Right ventricle myocardium superior (tissue), 1 donor: ENCODE data around the gene NCDN. TPM values are rescaled to one million over a fixed set of nuclear protein-coding genes. Genes with fewer than 3 reads are reported as not detected.
"Not testable (repeated sequence)": the region's sequence is repeated elsewhere in the genome, so short reads cannot be mapped to it uniquely, and the experiment has no call there.

Source experiments
- ATAC-seq: fragments of 200-7000 bp; cut with Tn5 transposase; one replicate; pipeline ENCODE4 v1.9.1; 2020; ENCODE audit warnings: mild to moderate bottlenecking; ENCODE audit not compliant: poor library complexity
- DNase-seq: peaks from one replicate; pipeline ENCODE4 v3.0.0-alpha.2; 2020
- intact Hi-C: fragments of 100-400 bp; cut with DNase I; formaldehyde crosslinking; loops from one replicate; pipeline ENCODE4 v1.11.2; 2022
- total RNA-seq: library from RNA; stranded (reverse); fragmentation: NEBNext Ultra II Directional; extraction: Animal tissue kit (Norgen Biotek cat#: 25700); gene quantifications from one replicate; pipeline ENCODE4 v1.2.1, GENCODE V29; 2021
- donor health status: DM: no; HTN: yes; CAD: no; lungs with severe emphysema.

The NCDN gene
- total RNA-seq, 1 donor from 2014 or later, result 20.3 TPM

DNA sequence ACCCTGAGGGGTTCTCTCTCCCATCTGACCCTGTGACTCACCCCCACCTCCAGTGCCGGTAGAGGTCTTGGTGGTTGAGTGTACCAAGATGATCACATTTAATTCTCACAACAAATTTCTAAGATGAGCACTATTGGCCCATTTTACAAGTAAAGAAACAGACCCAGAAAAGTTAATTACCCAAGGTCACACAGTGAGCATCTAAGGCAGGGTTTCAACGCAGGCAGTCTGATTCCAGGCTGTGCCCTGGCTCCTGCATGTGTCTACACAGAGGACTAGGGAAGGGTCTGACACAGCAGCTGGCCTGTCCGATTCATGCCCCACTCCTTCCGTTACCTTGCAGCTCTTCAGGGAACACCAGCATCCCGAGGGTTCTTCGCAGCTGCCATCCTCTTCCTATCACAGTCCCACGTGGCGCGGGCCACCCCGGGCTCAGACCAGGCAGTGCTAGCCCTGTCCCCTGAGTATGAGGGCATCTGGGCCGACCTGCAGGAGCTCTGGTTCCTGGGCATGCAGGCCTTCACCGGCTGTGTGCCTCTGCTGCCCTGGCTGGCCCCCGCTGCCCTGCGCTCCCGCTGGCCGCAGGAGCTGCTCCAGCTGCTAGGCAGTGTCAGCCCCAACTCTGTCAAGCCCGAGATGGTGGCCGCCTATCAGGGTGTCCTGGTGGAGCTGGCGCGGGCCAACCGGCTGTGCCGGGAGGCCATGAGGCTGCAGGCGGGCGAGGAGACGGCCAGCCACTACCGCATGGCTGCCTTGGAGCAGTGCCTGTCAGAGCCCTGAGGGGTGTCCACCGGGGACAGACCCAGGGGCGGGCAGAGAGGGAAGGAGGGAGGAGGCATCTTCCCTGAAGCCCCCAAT, 7.5 kb downstream of the NCDN start:
- intact Hi-C loops, result loop anchor here (5.0 to 10.0 kb wide), 3 partner anchors 113 to 360 kb away; no protein-coding TSS in a partner anchor
- ATAC-seq, result no peak
- DNase-seq, result no peak

DNA sequence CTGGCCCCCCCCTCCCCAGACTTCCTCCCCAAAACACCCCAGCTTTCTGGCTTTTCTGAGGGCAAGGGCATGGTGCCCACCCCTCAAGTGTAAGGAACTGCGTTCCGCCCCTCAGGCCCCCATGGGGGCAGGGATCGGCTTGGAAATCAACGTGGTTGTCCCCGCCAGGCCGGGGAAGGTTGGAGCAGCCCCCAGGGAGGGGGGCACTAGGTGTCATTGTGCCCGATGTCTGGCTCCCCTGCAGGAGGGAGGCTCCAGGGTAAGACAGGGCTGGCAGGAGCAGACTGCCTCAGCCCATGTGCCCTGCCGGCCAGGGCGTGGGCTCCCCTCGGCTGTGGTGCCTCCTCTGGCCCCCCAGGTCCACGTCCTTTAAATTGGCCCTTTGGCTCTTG, 8.1 kb downstream of the NCDN start:
- ATAC-seq (no peak), DNase-seq (no peak)

DNA sequence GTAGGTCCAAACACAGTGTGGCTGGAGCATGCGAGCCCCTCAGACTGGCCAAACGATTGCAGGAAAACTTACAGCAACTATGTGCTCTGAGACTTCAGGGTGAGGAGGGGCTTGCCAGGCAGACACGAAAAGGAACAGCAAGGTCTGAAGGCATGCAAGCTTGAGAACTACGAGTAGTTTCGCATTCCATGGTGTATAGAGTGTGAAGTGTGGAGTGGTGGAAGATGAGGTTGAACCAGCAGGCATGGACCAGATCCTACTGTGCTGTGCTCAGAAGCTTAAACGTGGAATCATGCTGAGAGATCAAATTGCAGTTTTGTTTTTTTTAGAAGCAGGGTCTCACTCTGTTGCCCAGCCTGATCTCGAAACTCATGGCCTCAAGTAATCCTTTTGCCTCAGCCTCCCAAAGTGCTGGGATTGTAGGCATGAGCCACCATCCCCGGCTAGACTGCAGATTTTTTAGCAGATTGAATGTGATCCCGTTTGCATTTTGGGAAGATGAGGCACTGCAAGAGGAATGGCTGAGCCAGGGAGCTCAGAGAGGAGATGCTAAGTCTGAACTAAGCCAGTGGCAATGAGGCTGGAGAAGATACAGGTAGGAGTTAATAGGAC, 10.5 kb downstream of the NCDN start:
- ATAC-seq (no peak), DNase-seq (no peak)
- intact Hi-C loops, result loop anchor here (10.0 kb wide), 2 partner anchors 207 to 363 kb away; no protein-coding TSS in a partner anchor

More for the DNA sequence above, 8.1 kb downstream of the NCDN start:
- intact Hi-C loops, result loop anchor here (10.0 kb wide), 2 partner anchors 209 to 361 kb away; no protein-coding TSS in a partner anchor

DNA sequence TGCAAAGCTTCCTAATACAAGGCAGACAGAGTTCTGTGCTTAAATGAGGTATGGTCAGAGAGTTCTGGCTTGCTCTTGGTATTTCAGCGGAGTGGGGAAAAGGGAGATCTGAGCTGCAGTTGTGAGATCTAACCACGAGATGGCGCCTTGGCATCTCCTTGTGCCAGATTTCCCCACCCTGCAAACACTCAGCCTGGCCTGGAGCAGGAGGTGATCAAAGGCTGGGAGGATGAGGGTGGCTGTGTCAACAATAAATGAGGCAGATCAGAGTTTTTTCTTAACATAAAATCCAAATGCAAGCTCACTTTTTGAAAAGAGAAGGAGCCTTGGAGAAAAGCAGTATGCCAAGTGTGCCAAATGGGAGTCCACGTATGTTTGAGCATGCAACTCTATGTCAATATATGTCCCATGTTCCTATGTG, 11.4 kb downstream of the NCDN start:
- DNase-seq (peak; percentile 65), ATAC-seq (peak; percentile 75)
- intact Hi-C loops, result loop anchor here (10.0 kb wide), 2 partner anchors 206 to 364 kb away; no protein-coding TSS in a partner anchor

DNA sequence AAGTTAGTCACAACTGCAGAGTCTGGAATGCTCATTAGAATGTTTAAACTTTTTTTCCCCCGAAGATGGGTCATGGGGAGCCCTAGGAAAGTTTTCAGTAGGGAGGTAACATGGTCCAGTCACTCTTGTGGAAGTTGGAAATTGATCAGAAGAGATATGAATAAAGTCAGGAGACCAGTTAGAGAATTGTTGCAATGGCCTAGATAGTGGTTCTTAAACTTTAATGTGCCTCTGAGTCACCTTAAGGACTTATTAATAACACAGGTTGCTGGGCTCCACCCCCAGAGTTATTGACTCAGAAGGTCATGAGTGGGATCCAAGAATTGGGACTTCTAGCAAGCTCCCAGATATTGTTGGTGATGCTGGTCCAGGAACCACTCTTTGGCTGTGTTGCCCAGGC, 12.3 kb downstream of the NCDN start:
- ATAC-seq (no peak), DNase-seq (no peak)
- intact Hi-C loops, result loop anchor here (10.0 kb wide), 2 partner anchors 205 to 365 kb away; no protein-coding TSS in a partner anchor

DNA sequence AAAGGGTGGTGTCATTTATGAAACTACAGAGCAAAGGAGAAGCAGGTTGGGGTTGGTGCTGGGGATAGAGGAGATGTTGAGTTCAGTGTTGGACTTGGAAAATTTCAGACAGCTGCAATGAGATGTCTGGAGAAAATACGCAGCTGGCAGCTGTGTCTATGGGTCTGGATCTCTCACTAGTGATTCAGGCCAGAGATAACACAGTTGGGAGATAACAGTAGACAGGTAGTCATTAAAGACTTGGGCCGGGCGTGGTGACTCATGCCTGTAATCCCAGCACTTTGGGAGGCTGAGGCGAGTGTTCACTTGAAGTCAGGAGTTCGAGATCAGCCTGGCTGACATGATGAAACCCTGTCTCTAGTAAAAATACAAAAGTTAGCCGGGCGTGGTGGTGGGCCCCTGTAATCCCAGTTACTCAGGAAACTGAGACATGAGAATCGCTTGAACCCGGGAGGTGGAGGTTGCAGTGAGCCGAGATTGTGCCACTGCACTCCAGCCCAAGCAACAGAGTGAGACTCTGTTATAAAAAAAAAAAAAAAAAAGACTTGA, 13.1 kb downstream of the NCDN start:
- intact Hi-C loops, result no loop called here
- no peak for DNase-seq
- no peak for ATAC-seq

DNA sequence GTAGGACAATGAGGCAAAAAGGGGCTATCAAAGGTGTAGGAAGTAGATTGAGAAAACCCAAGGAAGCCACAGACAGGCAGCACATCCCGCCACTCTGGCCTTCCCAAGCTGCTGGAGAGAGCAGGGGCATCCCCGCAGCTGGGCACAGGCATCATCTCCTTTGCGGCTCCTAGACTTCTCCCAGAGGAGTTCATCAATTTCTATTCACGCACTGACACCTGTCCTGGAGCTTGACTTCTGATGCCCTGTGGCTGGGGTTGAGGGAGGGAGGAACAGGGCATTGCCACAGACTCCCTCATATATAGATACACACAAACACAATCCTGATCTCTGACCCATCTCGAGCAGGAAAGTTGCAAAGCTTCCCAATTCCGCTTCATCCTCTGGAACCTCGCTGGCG, 13.7 kb downstream of the NCDN start:
- ATAC-seq (no peak), DNase-seq (no peak)
- intact Hi-C loops, result no loop called here

DNA sequence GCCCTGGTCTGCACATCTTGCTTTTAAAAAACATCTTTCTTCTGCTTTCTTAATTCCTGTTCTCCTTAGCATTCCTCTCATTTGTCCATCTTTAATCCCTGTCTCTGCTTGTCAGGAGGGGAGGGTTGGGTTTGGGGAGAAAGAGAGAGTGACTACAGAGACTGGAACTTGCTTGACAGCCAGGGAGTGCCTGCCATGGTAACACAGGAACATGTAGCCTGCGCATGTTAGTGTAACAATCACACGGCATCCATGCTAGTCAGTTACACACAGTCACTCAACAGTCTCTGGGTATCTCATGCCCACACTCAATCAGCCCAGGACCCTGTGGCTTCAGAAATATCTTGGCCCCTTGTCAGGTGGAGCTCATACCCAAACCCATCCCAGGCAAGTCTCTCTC, 14.7 kb downstream of the NCDN start:
- ATAC-seq (no peak), DNase-seq (no peak)
- intact Hi-C loops, result loop anchor here (2.0 kb wide), 1 partner anchor 153 kb away; no protein-coding TSS in a partner anchor

DNA sequence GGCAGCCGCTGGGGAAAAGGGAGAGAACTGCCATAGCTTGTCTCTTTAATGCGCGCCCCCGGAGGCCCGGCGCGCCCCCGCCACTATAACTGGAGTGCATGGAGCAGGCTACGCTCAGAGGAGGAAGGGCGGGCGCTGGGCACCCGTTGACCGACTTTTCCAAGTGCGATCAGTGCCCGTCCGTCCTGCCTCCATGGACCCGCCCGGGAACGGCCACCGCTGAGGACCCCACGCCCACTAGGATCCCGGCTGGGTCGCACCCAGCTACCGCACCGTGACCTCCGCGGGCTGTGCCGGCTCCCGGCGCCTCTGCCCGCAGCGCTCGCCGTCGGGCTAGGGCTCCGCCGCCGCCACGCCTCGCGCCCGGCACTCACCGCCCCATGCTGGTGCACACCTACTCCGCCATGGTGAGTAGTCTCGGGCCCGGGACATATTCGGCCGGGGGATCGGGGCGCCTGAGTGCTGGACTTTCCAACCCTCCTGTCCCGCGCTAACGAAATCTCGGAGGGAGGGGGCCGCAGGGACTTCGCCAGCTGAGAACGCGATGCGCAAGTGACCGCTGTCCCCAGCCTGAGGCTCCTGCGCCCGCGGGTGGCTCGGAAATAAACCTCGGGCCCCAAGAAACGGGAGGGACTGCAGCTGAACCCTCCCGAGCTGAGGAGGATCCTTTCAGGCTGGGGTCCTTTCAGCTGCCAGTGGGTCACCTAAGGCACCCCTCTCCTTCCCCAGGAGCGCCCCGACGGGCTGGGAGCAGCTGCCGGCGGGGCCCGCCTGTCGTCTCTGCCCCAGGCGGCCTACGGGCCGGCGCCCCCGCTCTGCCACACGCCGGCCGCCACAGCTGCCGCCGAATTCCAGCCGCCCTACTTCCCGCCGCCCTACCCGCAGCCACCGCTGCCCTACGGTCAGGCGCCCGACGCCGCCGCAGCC, 15.9 kb downstream of the NCDN start, which contains the start of gene TFAP2E:
Gene TFAP2E, plus strand, starts transcription at position 117 of the 927 bp plus-strand sequence. Its CDS starts 264 bp downstream, at position 381.
- DNase-seq (no peak), ATAC-seq (peak; percentile 33)

DNA sequence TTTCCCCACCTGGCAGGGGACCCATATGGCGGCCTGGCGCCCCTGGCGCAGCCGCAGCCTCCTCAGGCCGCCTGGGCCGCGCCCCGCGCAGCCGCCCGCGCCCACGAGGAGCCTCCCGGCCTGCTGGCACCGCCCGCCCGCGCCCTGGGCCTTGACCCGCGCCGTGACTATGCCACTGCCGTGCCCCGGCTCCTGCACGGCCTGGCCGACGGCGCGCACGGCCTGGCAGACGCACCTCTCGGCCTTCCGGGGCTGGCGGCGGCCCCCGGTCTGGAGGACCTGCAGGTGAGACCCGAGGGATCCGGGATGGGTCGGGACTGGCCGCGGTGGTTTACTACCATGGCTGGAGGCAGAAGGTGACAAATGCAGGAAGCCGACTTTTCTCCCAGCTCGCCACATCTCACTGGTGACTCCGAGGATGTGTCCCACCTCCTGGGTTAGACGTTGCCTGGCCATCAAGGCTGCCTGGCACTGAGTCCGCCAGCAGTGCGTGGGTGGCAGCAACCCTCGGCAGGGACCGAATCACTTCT, 16.6 kb downstream of the NCDN start:
- no peak for DNase-seq
- intact Hi-C loops, result no loop called here
- no peak for ATAC-seq

More for the DNA sequence above, 15.9 kb downstream of the NCDN start, which contains the start of gene TFAP2E:
- intact Hi-C loops, result loop anchor here (2.0 kb wide), 1 partner anchor 151 kb away; no protein-coding TSS in a partner anchor

DNA sequence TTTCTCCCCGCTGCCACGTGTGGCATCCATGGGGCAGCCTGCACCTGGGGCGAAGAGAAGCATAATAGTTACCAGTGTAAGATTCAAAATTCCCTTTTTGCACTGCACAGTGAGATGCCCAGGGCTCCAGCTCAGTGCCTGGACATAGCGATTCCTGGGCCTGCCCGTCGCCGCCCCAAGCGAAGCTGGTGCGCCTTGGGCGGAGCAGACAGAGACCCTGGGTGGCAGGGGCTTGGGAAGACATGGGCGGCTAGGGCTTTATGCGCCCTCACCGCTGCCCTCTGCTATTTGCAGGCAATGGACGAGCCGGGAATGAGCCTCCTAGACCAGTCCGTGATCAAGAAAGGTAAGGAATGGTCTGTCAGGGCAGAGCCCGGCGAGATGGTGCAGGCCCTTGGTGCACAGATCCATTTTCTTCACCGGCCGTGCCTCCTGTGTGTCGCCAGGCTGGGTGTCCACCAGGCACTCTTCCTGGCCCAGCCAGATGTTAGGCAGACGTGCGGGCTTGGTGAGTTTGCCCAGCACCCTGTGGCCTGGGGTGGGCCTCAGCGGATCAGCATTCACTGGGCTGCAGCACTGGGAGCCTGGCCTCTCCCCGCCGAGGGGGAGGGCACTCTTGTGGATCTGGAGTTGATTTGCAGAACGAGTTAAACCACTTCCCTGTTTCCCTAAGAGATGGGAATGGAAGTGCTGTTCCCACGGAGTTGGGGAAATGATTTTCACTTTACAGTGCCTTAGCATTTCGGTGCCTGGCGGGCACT, 17.2 kb downstream of the NCDN start:
- DNase-seq, result no peak
- intact Hi-C loops, result no loop called here
- ATAC-seq, result no peak

DNA sequence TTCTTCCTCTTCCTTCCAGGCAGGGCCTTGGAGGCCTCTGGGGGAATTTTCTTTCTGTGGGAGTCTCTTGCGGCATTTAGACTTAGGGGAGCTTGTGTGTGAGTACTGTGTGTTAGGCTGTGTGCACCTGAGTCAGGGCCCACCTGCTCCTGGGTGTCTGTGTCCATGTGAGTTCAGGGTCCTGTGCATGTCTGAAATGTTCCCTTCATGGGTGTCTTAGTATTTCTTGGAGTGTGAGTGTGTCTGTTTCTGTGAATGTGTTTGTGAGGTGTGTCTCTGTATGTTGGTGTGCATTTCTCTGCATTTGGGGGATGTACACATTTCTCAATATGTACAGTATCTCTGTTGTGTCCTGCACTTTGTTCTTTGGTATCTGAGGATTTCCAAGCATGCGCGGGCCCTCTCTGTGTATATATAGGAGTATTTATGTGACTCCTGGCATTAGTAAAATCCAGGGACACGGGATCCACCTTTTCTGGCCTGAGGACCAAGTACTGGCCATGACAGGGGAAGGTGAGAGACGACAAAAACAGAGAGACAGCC, 17.9 kb downstream of the NCDN start:
- intact Hi-C loops, result no loop called here
- DNase-seq (no peak), ATAC-seq (no peak)

DNA sequence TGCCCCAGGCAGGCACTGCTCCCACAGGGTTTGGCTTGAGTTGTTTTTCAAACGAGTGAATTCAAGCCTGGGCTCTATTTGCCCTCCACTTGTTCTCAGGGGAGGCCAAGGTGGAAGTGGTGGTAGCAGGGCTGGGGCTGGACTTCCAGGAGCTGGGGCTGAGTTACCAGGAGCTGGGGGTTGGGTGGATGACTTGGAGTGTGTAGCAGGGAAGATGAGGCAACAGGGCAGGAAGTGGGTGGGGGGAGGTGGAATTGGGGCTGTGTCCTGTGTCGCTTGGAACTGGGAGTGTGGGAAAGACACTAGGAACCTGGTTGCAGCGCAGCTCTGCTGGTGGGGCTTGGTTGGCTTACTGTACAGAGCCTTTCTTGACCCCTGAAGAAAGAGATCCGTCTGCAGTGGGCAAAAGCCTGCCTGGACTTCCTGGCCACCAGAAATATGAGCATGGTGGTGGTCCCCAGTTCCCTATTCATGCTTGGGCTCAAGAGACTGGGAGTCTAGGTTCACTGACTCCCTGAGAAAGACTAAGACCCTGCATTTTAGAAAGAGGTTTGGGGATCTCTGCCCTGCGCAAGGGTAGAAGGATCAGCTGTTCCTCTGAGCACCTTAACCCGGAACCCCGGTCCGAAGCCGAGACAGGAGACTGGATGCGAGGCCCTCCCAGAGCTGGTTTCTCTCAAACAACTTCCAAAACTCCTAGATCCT, 18.6 kb downstream of the NCDN start:
- intact Hi-C loops, result no loop called here
- DNase-seq, result no peak
- ATAC-seq, result no peak

DNA sequence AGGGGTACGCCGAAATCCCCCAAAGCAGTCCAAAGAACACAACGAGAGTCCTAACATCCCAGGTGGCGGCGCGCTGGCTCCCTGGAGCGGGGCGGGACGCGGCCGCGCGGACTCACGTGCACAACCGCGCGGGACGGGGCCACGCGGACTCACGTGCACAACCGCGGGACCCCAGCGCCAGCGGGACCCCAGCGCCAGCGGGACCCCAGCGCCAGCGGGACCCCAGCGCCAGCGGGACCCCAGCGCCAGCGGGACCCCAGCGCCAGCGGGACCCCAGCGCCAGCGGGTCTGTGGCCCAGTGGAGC, 19.1 kb downstream of the NCDN start:
- ATAC-seq, intact Hi-C loops, DNase-seq: not testable (repeated sequence)

DNA sequence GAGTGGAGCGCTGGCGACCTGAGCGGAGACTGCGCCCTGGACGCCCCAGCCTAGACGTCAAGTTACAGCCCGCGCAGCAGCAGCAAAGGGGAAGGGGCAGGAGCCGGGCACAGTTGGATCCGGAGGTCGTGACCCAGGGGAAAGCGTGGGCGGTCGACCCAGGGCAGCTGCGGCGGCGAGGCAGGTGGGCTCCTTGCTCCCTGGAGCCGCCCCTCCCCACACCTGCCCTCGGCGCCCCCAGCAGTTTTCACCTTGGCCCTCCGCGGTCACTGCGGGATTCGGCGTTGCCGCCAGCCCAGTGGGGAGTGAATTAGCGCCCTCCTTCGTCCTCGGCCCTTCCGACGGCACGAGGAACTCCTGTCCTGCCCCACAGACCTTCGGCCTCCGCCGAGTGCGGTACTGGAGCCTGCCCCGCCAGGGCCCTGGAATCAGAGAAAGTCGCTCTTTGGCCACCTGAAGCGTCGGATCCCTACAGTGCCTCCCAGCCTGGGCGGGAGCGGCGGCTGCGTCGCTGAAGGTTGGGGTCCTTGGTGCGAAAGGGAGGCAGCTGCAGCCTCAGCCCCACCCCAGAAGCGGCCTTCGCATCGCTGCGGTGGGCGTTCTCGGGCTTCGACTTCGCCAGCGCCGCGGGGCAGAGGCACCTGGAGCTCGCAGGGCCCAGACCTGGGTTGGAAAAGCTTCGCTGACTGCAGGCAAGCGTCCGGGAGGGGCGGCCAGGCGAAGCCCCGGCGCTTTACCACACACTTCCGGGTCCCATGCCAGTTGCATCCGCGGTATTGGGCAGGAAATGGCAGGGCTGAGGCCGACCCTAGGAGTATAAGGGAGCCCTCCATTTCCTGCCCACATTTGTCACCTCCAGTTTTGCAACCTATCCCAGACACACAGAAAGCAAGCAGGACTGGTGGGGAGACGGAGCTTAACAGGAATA, 19.7 kb downstream of the NCDN start:
- intact Hi-C loops, result no loop called here
- DNase-seq, result peak; percentile 67
- ATAC-seq, result peak; percentile 73
